Stimulated activated CD4-positive, alpha-beta T cell treated with anti-CD3 and anti-CD28 coated beads, Interleukin-15, amount 100 ng/mL, for 24 hours (primary cell): ENCODE measurements around the gene OR51M1.
A peak's percentile ranks its signal among the peaks of the same experiment; 100 is the strongest.
"Not testable (repeated sequence)": the region's sequence is repeated elsewhere in the genome, so short reads cannot be mapped to it uniquely, and the experiment has no call there.

Source experiments
- DNase-seq: peaks from one replicate; pipeline ENCODE4 v3.0.0-alpha.2; 2020

Gene OR51M1, protein sequence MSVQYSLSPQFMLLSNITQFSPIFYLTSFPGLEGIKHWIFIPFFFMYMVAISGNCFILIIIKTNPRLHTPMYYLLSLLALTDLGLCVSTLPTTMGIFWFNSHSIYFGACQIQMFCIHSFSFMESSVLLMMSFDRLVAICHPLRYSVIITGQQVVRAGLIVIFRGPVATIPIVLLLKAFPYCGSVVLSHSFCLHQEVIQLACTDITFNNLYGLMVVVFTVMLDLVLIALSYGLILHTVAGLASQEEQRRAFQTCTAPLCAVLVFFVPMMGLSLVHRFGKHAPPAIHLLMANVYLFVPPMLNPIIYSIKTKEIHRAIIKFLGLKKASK

DNA sequence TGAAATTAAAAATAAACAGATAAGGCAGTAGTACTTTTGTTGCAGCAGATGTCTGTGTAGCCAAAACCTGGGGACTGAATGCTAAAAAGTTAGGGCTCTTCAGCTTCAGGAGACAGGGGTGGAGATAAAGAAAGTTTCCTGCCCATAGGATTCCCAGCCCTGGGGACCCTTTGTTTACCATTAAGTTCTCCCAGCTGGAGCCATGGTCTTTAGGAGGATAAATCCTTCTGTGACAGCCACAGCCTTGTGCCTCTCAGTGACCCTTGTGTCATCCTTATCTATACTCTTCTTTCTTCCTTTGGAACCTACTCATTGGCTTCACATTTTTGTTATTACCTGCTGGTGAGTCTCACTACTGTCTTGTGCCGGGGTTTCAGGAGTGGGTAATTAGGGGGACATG lies at the start of gene OR51M1:
TSS of gene OR51M1 (plus strand) at position 237 of the 400 bp plus-strand sequence. CDS start 5,587 bp downstream, outside the sequence.
- no peak for DNase-seq

DNA sequence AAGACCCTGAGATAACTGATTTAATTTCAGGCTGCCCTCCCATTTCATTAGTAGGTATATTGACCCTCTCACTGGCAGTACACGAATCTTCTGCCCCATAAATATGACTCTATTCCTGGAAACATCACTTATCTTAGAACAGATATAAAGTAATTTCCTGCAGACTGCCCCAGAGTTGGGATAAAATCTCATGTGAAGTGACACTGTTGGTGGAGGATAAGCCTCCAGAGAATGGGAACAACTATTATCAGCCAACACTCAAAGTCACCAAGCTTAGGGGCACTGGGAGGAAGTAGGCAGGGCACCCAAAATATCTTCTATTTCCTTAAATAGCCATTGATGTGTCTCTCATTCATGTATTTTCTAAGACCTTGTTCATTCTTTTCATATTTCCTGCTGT lies 48.4 kb upstream of the OR51M1 start:
- DNase-seq = no peak

DNA sequence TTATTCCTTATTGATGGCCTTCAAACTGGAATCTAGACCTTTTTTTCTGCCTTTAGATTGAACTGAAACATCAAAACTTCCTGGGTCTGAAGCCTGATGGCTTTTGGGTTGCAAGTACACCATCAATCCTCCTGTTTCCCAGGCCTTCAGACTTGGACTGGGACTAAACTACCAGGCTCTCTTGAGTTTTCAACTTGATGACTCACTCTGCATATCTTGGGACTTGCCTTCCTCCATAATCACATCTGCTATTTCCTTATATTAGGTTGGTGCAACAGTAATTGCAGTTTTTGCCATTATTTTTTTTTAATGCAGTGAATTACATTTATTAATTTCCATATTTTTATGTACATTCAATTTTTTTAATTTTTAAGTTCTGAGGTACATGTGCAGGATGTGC lies 47.3 kb upstream of the OR51M1 start:
- no peak for DNase-seq

DNA sequence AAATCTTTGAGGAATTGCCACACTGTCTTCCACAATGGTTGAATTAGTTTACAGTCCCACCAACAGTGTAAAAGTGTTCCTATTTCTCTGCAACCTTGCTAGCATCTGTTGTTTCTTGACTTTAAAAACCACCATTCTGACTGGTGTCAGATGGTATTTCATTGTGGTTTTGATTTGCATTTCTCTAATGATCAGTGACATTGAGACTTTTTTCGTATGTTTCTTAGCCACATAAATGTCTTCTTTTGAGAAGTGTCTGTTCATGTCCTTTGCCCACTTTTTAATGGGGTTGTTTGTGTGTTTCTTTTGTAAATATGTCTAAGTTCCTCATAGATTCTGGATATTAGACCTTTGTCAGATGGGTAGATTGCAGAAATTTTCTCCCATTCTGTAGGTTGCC lies 46.4 kb upstream of the OR51M1 start:
- DNase-seq = not testable (repeated sequence)

DNA sequence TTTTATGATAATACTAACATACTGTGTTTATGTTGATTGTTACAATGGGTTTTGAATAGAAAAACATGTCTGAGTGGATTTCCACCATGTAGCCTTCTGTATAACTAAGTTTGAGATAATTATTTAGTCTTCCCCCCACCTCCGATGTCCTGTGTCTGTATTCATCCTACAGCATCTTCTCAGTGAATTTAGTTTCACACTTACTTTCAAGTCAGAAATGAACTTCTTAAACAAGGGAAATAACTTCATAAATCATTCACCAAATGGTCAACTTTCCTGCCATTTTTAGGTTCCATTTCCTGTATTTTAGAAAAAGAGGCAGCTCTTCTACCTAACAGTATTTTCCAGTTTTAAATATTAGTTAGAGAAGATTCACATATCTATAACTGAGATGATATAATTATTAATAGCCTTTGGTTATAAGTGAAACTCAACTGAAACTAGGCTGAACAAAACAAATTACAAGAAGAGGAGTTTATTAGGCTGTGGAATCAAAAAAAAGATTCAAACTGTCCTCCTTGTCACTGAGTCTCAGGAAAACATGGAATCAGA lies 43.8 kb upstream of the OR51M1 start:
- no peak for DNase-seq

DNA sequence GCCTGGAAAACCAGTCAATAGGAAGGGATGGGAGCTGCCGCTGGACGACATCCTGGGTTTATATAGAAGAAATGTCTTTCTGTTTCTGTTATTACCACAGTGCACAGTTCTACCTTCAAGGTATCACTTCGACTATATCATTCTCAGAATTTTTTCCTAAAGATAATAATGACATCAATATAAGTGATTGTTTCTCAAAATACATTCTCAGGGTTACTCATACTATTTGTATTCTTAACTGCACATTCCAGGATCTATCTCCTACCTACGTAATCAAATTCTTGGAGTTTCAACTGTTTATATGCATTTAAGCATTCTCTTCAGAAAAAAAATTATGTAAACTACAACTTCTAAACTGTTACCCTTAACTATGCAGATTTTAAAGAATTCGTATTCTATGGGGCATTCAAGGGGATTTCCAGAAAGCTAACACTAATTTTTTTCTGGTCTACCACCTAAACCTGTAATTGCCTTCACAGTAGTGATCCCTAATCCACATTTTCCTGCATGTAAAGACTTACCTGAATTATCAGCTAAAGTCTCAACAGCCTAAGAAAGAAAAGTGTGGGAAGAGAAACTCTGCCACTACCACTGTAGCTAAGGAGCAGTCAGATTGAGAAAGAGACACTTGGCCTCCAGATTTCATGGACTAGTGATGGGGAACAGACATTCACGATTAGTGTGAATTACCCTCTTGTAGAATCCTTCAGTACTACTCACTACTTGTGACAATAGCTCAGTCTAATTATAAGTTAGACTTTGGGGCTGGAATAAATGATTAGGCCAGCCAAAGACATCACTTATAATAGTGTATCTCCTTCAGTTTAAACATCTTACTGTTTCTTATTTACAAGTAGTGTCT lies 39.9 kb upstream of the OR51M1 start, which contains the start of gene OR51B5:
TSS of gene OR51B5 (minus strand) at position 51 of the 862 bp plus-strand sequence. CDS start at position 51, 0 bp downstream.
- DNase-seq = no peak

DNA sequence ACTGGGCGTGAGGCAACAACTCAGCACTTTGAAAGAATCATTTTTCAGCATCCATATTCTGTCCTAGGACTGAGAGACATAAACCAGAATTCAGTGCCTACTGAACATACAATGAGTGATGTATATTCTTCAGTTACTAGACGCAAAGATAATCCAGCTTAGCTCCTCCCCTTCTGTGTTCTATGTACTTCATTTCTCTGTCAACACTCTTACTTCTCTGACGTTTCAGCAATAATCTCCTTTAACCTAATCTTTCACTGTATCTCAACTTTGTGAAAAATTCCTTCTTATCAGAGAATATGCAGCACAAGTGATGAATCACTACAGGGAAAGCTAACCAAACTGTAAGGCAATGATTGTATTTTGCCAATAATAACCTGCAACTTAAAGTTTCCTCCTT lies 37.8 kb upstream of the OR51M1 start:
- no peak for DNase-seq

DNA sequence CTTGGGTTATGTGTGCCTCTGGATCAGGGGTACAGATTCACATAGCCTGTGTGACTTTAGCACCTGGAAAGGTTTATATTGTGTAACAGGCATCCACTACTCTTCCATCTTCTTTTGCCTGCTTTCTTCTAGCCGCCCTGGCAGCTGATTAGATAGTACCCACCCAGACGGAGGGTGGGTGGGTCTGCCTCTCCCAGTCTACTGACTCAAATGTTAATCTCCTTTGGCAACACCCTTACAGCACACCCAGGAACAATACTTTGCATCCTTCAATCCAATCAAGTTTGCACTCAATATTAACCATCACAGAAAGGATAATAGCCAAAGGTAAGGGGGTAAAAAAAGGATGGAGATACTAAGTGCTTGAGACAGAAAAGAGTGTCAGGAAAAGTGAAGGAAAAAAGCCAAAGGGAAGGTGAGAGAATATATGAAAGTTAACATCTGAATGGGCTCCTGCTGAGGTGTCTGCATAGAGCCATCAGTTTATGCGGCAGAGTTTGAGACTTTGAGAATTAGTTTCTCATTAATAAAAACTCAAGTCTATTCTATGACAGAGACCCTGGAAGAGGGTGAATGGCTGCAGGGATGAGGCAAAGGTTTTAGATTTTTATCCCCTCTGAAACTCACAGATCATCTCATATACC lies 34.9 kb upstream of the OR51M1 start:
- no peak for DNase-seq

DNA sequence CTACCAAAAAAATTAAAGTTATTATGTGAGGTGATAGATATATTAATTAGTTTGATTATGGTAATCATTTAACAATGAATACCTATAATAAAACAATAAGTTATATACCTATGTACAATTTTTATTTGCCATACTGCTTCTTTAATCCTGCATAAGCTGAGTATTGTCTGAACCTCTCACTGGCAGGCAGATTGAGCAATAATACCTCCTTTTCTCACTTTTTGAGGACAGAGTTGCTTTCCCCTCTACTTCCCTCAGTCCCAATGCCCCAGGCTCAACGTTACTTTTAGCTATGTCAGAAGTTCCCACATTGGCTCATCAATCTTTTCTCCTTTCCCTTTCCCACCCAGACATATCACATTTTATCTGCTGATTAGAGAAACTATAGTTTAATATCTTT lies 34.1 kb upstream of the OR51M1 start:
- DNase-seq = no peak

DNA sequence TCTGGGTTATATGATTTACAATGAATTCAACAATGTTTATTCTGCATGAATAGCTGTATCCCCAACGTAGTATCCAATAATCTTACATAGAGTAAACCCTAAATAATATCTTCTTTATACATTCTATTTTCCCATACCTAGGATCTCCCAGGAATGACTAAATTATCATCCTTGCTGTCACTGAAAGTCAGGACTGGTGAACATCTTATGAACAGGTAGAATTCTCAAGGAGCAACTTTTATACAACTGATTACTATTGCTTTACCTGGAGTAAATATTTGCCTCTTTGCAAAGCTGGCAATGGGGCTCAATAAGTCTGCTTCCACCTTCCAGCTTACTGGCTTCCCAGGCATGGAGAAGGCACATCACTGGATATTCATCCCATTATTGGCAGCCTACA lies 32.4 kb upstream of the OR51M1 start, which contains the start of gene OR51B6:
TSS of gene OR51B6 (plus strand) at position 301 of the 400 bp plus-strand sequence. CDS start at position 301, 0 bp downstream.
- no peak for DNase-seq

DNA sequence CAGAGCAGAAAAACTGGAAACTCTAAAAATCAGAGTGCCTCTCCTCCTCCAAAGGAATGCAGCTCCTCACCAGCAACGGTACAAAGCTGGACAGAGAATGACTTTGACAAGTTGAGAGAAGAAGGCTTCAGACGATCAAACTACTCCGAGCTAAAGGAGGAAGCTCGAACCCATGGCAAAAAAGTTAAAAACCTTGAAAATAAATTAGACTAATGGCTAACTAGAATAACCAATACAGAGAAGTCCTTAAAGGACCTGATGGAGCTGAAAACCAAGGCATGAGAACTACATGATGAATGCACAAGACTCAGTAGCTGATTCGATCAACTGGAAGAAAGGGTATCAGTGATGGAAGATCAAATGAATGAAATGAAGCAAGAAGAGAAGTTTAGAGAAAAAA lies 27.6 kb upstream of the OR51M1 start:
- not testable (repeated sequence) for DNase-seq

DNA sequence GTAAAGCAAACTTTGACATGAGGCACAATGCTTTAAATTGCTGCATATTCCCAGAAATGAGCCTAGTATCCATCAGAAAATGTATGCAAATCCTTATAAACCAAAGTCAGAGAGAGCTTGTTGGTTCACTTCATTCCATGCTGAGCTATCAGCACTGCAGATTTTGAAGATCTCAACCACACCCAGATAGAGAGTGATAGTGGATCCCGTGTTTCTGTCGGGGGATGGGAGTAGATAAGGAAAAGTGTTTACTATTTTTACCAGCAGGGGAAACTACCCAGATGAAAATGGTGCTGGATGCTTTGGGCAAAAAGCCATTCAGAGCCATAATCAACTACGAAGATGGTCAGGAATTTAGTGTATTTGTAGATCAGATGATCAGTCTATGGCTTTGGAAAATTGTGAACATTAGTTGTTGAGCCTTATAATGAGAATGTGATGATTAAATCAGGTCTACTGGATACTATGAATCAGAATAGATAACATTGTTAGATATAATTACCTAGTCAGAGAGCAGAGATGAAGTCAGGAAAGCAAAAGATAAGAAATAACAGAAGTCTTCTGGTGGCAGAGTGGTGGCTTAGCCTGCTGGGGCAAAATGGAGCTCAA lies 21.5 kb upstream of the OR51M1 start:
- no peak for DNase-seq

DNA sequence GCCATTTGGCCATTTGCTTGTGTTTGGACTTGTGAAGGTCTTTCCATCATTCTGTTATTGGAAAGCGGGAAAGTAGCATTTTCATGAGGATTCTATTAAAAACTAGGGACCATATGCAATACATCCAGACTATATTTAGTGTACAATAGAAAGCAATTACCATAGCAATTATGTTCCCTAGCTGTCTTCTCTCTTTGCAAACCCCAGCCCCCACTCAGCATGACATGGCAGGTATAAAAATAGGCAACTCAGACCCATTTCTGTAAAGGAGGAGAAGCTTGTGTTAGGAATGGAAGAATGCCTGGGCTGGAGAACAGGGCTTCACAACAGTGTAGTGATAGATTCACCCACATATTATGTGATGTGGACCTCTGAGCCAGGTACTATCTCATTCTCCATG lies 19.9 kb upstream of the OR51M1 start:
- no peak for DNase-seq

DNA sequence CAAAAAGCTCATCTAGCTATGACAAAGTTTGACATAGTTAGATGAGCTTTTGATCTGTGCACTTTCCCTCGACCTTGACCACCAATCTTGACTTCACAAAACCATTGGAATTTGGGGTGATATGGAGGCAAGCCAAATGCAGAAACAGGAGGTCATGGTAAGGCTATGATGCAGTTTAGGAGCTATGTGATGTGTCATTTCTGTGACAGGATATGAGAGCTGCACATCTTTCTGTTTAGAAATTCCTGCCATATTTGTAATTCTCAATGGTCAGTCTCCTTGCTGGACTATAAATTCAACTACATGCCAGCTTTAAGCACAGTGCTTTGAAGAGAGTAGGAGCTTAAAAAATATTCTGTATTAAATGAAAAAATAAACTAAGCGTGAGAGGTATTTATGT lies 19.4 kb upstream of the OR51M1 start:
- DNase-seq = no peak

DNA sequence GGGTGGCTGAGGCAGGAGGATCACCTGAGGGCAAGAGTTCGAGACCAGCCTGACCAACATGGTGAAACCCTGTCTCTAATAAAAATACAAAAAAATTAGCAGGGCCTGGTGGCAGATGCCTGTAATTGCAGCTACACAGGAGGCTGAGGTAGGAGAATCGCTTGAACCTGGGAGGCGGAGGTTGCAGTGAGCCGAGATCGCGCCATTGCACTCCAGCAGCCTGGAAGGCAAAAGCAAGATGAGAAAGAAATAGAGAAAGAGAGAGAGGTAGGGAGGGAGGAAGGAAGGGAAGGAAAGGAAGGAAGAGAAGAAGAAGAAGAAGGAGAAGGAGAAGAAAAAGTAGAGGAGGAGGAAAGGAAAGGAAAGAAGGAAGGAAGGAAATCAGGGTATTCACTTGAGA lies 17.2 kb upstream of the OR51M1 start:
- not testable (repeated sequence) for DNase-seq

DNA sequence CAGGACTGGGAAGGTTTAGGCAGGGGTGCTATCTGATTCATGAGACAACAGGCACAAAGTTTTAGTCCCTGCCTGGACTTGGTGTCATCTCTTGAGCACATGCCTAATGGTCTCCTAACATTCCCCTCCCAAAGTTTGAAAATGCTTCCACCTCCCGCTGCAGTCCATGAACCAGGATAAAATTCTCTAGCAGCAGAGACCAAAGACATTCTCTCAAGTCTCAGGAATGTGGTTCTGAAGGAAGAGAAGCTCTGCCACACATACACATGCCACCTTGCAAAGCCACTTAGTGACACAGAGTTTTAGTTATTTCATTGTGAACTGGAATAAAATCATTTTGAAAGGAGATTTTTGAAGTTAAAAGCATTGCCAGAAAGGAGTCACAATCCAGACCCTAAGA lies 16.8 kb upstream of the OR51M1 start:
- DNase-seq = no peak

DNA sequence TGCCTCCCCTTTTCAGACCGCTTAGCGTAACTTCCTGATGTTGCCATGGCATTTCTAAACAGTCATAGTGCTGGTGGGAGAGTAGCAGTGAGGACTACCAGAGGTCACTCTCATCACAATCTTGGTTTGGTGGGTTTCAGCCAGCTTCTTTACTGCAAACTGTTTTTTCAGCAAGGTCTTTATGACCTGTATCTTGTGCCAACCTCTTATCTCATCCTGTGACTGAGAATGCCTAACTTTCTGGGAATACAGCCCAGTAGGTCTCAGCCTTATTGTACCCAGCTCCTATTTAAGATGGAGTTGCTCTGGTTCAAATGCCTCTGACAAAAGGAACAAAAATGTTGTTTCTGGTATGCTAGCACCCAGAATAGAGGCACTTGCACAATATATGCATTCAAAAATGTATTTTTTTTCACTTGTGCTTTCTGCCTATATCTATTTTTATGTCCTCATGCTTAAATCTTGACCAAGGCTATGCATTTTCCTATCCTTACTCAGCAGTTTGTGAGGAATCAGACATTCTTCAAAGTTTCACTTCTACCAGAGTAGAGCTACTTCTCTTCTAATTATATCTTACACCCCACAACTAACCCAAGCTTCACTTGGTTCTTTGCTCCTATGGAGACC lies 16.1 kb upstream of the OR51M1 start:
- DNase-seq = no peak

DNA sequence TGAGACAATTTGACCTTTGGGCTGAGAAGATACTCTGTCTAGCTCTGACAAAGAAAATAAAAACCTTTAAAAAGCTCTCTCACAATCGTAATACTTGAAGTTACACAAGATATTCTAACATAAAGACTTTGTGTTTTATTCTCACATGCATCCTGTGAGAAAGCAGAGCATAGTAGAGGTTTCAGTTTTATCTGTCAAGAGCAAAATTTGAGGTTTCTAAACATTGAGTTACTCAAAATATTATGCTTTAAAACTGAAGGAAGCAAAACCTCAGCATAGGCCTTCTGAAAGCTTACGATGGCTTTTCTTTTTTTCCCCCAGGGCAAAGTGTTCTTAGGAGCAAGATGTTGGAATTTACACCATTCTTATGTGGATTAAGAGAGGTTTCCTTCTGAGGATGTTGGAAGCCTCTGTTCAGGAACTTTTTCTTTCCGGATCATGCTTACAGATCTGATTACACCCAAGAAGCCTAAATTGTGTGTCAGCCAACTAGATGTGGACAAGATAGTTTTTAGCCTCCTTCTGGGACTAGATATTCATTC lies 15.0 kb upstream of the OR51M1 start:
- no peak for DNase-seq

DNA sequence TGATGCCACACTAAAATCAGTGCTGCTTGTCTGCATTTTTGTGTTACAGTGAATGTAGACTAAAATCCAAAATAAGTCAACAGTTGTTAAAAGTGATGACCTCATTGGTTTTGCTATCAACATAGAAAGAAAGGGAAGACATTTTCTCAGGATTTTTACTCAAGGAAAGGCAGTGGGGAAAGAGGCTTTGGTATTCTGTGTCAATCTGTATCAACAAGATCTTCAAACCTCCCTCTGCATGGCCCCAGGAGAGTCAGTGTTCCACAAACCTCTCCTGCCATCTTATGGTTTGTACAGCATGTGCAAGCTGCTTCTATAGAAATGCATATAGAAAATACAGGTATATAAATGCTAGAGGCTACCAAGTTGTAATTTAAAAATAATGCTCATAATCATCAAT lies 13.8 kb upstream of the OR51M1 start:
- DNase-seq = no peak

DNA sequence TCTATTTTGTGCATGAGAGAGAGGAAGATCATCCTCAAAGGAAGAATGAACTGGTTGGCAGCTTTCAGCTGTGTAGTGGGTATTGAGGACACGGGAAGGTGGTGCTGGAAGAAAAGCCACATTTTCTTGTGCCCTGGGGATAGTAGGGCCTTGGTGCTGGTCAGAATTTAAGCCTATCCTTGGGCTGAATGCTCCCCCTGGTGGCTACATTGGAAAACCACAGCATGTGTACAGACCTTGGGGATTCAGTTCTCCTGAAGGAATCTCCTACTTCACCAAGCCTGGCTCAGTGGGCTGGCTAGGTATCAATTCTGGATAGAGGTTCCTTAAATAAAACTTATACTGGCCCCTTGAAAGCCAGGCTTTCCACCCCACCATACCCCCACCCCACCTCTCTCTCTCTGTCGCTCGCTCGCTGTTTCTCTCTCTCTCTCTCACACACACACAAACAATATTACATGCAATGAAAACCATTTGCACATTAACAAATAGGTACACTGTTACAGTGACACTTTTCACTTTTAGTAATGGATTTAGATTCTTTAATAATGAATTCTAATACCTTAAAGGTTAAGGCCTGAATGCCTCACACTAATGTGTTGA lies 2.8 kb upstream of the OR51M1 start:
- peak; percentile 51 for DNase-seq

DNA sequence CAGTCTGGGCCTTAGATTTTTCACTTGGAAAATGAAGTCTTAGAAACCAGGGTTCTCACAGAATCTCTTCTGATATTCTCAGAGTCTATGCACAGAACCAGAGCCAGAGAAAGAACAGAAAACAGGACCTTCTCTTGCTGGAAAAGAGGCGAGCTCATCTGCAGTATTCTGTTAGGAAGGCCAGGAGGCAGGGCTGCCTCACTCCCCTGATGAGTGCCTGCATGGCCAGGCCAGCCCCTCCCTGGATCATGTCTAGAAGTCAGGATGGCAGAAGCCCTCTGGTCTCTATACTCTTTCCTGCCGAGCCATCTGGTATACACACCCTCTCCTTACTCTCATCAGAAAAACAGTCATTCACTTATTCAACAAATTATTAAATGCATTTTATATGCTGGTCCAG lies 723 bp downstream of the OR51M1 start:
- DNase-seq = no peak

DNA sequence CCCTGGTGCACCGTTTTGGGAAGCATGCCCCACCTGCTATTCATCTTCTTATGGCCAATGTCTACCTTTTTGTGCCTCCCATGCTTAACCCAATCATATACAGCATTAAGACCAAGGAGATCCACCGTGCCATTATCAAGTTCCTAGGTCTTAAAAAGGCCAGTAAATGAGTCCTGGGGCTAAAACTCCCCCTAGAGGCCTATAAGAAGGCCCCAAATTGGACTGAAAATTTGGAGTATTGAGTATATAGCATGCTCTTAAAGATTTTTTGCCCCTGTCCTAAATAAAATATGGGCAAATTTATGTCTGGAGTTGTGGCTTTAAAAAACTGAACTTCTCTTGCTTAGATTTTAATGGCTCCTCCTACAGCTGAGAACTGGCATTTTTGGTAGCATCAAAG lies 6.6 kb downstream of the OR51M1 start:
- no peak for DNase-seq
